Hindlimb muscle (tissue), 1 donor: ENCODE data around the gene ATP2C2. TPM values are rescaled to one million over a fixed set of nuclear protein-coding genes. Genes with fewer than 3 reads are reported as not detected.
"Not testable (repeated sequence)": the region's sequence is repeated elsewhere in the genome, so short reads cannot be mapped to it uniquely, and the experiment has no call there.

Experiments used
- DNase-seq: peaks from one replicate; pipeline ENCODE4 v3.0.0-alpha.2; 2013
- polyA plus RNA-seq: library from polyadenylated mRNA; unstranded; fragments of 120-200 nt; gene quantifications from one replicate; pipeline ENCODE4 v1.2.1, GENCODE V29; 2013; ENCODE audit not compliant: insufficient read length

The ATP2C2 gene, protein sequence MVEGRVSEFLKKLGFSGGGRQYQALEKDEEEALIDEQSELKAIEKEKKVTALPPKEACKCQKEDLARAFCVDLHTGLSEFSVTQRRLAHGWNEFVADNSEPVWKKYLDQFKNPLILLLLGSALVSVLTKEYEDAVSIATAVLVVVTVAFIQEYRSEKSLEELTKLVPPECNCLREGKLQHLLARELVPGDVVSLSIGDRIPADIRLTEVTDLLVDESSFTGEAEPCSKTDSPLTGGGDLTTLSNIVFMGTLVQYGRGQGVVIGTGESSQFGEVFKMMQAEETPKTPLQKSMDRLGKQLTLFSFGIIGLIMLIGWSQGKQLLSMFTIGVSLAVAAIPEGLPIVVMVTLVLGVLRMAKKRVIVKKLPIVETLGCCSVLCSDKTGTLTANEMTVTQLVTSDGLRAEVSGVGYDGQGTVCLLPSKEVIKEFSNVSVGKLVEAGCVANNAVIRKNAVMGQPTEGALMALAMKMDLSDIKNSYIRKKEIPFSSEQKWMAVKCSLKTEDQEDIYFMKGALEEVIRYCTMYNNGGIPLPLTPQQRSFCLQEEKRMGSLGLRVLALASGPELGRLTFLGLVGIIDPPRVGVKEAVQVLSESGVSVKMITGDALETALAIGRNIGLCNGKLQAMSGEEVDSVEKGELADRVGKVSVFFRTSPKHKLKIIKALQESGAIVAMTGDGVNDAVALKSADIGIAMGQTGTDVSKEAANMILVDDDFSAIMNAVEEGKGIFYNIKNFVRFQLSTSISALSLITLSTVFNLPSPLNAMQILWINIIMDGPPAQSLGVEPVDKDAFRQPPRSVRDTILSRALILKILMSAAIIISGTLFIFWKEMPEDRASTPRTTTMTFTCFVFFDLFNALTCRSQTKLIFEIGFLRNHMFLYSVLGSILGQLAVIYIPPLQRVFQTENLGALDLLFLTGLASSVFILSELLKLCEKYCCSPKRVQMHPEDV
- polyA plus RNA-seq = 1.4 TPM

DNA sequence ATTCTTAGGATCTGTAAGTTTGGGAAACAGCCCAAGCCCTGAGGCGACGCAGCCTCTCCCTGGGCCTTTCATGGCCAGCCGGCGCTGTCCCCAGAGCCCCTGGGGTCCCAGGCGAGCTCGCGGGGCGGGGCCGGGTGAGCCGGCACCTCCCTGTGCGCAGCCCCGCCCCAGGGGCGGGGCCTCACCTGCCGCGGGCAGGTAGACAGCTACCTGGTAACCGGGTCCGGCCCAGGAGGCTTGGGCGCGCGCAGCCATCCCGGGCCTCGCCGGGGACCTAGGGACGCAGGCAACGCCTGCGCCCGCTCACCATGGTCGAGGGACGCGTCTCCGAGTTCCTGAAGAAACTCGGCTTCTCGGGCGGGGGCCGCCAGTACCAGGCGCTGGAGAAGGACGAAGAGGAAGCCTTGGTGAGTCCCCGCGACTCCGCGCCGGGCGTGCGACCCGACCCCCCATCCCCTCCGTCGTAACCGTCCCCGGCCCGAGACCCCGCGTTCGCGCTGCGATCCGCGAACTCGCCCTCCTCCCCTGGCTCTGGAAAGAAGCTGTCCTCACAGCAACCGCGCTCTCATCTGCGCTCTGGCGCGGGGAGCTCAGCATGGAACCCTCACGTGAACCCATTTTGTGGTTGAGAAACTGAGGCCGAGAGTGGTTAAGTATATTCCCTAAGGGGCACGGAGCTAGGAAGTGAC is at the start of gene ATP2C2:
Gene ATP2C2, plus strand, starts transcription at position 231 of the 689 bp plus-strand sequence. Its CDS starts 78 bp downstream, at position 309.
- DNase-seq = no peak

DNA sequence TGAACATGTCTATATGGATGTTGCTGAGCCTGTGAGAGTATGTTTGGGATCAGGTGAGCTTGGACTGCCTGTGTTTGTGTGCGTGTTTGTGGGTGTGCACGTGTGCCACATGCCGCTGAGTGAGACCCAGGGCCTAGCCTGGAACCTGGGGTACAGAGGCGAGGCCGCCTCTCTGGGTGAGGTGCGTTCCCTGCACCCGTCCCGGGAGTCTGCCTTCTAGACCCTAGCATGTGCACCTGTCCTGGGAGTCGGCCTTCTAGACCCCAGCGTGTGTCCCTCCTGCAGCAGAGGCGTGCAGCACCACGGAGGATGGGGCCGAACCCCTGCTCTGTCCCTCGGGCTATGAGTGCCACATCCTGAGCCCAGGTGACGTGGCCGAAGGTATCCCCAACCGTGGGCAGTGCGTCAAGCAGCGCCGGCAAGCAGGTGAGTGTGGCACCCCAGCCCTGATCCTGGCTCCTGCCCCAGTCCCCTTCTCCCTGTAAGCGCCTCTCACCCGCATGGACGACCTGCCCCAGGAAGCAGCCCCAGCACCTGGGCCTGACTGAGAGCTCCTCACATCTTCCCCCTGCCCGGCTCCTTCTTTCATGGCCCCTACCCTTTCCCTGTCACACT is 49.1 kb upstream of the ATP2C2 start:
- no peak for DNase-seq

DNA sequence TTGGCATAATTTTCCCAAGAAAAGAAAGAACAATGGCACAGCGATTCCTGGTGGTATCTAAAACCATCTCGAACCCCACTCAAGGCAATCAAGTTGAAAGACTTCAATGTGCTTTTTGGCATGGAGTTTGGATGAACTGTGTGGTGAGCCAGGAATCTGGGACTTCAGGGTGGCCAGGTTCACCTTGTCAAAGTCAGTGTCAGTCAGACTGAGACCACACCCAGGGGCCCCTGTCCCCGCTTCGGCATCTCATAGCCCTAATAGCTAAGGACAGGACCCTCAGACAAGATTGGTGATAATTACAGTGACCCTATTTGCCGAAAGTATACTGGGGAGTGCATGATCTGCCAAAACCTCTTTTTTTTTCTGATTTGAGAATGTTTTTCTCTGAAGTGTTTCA is 47.8 kb upstream of the ATP2C2 start:
- DNase-seq = no peak

DNA sequence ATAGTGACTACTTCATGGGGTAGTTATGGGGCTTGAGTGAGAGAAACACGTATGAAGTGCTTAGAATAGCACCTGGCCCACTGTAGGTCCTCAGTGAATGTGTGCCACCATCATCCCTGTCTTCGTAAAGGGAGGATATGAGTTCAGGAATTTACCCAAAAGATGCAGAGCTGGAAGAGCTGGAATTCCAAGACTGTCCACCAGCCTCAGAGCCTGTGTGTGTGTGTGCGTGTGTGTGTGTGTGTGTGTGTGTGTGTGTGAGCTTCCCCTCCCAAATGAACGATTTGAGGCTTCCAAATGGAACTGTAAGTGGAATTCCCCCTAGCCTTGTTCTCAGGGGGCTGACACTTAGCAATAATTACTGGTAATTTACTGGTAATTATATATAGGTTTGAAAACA is 46.4 kb upstream of the ATP2C2 start:
- no peak for DNase-seq

DNA sequence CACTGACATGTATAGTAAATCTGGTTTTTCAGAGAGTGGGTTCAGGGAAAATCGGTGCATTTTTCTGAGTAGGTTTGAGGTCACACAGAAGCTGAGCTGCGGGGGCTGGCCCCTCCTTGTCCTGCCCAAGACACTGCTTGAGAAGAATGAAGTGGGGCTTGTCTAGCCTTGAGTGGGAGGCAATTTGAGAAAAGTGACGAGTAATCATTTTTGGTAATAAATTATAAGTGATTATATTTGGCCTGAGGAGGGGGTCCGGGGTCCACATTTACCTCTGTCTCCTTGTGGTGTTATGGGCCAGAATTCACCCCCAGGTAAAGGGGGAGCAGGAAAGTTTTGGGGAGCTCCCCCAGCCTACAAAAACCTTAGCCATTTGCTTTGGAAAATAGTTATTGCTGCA is 45.6 kb upstream of the ATP2C2 start:
- no peak for DNase-seq

DNA sequence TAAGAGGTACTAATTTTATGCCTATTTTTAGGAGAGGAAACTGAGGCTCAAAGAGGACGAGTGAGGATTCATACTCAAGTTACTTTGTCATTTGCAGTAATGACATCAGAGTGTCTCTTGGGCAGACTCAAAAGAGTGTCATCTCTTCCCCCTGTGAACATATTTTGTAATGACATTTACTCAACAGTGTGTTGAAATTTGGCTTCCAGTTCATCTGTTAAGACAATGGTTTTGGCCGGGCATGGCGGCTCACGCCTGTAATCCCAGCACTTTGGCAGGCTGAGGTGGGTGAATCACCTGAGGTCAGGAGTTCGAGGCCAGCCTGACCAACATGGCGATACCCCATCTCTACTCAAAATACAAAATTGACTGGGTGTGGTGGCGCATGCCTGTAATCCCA is 44.7 kb upstream of the ATP2C2 start:
- no peak for DNase-seq

DNA sequence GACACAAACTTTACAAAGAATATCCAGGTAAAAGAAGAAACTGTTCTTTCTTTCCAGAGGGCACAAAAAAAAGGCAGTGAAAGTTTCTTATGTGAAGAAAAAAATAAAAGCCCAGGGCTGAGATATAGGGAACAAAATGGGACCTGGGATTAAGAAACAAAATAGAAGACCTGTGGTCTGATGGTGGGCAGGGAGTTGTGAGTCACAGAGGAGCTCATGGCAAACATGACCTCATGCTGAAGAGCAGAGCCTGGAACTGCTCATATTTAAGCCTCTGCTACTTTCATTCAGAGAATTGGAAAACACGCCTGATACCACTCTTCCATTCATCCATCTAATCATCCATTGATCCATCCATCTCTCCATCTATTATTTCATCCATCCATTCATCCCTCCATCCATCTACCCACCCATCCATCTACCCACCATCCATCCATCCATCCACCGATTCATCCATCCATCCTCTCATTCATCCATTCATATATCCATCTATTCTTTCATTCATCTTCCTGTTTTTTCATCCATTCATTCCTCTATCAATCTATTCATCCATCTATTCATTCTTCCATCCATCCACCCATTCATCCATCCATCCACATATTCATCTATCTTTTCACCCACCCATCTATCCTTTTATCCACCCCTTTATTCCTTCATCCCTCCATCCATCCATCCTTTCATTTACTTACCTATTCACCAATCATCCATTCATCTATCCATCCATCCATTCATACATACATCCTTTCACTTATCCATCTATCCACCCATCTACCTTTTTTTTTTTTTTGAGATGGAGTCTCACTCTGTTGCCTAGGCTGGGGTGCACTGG is 43.7 kb upstream of the ATP2C2 start:
- no peak for DNase-seq

DNA sequence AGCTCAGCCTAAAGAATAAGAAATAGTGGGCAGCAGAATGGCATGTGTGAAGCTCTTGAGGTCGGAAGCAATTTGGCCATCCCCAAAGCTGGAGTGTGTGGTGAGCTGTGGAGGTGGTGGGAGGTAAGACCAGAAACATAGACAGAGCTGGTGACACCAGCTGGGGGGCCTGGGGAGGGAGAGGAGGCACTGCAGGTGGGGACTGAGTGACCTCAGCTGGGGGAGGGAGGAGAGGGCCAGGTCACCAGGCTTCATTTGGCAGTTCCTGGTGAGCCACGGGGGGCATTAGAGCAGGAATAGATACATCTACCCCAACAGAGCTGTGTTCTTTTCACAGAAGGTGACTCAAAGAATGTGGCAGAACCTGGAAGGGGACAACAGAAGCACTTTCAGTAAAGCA is 41.8 kb upstream of the ATP2C2 start:
- DNase-seq = no peak

DNA sequence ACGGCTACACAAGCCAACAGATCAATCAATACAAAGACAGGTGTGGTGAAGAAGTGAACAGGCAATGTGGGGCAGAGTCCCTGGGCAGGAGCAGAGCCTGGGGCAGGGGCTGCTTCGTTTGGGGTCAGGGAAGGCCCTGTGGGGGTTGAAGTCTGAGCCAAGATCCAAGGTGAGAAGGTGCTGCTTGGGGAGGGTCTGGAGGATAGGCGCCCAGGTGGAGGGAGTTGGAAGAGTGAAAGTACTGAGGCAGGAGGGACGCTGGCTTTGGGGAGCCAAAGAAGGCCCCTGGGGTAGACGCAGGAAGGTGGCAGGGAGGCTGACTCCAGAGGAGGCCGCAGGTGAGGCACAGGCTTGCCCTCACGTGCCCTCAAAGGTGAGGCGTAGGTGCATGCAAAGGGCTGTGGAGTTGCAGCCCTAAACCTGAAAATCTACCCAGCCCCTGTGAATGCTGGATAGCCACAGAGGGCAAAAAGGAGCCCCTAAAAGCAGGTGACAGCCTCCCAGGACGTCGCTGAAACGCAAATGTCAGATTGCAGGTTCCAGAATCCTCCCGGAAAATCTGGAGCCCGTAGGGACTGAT is 40.3 kb upstream of the ATP2C2 start:
- DNase-seq = no peak

DNA sequence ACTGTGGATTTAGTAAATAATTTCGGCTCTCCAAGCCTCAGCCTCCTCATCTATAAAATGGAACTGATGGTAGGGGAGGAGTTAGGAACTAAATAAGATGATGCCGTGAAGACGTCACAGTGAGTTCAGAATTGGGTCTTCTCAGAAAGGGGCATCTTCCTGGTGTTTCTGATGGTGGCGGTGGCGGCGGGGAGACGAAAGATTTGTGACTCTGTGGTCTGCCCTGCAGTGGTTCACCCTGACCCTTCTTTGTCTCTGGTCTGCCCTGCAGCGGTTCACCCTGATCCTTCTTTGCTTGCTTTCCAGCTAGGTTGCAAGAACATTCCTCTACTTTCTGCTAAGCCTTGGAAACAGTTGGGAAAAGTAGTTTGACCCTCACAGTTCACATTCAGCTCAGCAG is 39.3 kb upstream of the ATP2C2 start:
- DNase-seq = no peak

DNA sequence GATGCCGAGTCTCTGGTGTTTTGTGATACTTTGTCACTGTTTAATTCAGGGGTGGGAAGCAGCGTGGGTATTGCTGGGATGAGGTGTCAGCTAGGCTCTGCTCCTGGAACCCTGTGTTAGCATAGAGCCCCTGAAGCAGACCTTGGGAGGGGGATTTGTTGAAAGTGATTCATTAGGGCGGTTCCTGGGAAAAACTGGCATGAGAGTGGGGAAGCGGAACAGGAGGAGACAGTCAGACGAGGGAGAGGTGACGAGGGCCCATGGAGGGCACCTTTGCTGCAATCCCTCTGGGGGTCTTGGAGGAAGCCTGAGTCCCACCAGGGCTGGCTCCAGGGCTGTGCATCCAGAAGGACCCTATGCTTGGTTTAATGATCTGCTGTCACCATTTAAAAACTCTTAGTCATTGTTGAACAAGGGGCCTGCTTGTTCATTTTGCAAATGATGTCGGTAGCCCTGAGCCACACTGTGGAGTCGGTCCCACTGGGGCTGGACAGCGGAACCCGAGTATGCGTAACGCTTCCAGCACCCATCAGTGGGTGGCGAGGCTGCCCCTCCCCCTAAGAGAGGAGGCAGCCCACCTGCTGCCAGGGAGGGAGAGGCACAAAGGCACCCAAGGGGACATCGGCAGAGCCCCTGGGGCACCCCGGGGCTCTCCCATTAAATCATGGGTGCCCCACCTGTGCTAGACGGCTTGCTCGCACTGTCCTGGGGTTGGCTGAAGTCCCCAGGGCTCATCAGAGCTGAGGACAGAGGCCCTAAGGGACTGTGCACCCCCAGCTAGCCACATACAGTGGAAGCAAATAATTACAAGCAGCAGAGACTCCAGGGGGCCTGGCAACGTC is 38.3 kb upstream of the ATP2C2 start:
- DNase-seq = no peak

DNA sequence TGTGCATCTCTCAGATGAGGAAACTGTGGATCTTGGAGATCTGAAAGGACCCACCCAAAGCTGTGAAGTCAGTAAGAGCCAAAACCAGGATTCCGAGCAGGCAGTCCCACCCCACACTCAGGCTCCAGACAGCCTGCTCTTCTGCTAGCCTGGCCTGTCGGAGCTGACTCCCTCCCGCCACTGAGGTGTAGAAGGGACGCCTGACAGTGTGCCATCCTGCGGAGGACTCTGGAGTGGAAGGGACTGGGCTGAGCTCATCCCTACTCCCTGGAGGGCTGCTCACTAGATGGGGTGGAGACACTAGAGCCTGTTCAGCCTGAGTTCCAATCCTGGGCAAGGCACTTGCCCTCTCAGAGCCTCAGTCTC is 37.7 kb upstream of the ATP2C2 start:
- DNase-seq = no peak

DNA sequence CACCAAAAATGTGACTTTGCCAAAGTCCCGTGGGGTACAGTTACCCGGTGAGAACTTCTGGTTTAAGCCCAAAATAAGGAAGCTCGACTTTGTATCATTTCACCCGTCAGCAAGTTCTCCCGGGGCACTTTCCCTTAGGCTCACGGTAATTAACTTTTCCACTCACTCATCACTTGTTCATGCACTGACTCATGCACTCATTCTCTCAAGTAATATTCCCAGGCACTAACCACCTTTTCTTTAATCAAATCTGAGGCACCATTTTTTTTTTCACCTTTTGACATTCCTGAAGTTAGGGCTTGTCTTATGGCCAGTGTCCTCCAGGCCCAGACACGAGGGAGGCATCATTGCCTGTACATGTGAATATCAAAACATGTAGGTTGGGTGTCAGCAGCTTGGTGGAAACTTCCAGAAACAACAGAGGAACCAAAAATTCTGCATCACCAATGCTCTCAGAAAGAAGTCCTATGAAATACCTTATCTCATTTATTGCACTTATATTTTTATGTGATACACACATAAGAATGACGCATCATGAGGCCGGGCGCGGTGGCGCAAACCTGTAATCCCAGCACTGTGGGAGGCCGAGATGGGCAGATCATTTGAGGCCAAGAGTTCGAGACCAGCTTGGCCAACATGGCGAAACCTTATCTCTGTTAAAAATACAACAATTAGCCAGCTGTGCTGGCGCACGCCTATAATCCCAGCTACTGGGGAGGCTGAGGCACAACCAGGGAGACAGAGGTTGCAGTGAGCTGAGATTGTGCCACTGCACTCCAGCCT is 36.1 kb upstream of the ATP2C2 start:
- DNase-seq = no peak

DNA sequence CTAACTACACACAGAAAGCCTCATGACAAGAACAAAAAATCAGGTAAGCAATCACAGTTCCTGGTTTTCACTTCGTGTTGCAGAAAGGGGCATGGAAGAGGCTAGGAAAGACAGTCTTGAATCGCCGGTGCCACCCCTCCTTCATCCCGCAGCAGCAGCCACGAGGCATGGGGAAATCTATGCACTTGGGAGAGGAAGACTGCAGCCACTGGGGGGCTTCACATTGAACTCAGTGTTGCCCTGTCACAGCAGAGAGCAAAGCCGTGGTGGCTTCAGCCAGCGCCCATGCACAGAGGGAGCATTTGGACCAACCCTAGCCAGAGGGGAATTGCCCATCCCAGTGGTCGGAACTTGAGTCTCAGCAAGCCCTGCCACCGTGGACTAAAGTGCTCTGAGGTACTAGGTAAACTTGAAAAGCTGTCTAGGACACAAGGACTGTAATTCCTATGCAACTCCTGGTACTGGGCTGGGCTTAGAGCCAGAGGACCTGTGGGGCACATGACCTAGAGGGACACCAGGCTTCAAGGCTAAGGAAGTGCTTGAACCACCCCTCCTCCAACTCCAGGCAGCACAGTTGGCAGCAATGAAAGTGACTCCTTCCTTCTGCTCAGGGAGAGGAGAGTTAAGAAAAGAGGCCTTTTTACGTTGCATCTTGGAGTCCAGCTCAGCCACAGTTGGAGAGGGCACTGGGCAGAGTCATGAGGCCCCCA is 35.2 kb upstream of the ATP2C2 start:
- no peak for DNase-seq

DNA sequence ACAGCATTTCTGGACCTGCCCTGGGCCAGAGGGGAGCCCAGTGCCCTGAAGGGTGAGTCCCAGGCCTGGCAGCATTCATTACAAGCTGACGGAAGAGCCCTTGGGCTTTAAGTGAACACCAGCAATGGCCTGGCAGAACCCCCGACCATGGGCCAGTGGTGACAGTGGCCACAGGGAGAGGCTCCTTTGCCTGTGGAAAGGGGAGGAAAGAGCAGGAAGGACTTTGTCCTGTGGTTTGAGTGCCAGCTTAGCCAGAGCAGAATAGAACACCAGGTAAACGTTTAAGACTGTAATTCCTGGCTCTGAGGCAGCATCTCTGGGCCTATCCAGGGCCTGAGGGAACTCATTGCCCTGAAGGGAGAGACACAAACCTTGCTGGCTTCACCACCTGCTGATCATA is 34.3 kb upstream of the ATP2C2 start:
- DNase-seq = no peak

DNA sequence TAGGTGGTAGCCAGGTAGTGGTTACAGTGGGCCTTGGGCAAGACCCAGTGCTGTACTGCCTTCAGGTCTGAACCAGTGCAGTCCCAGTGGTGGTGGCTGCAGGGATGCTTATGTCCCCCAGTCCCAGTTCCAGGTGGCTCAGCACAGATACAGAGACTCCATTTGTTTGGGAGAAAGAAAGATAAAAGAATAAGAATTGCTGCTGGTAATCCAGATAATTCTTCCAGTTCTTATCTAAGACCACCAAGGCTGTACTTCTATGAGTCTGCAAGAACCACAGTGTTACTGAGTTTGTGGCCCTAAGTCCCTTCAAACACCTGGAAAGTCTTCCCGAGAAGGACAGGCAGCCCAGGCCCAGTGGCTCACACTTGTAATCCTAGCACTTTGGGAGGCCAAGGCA is 33.9 kb upstream of the ATP2C2 start:
- DNase-seq = no peak

DNA sequence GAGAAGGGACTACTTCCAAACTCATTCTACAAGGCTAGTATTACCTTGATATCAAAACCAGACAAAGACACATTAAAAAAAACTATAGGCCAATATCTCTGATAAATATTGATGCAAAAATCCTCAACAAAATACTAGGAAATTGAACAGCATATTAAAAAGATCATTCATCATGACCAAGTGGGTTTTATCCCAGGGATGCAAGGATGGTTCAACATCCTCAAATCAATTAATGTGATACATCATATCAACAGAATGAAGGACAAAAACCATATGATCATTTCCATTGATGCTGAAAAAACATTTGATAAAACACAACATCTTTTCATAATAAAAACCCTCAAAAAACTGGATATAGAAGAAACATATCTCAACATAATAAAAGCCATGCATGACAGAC is 31.1 kb upstream of the ATP2C2 start:
- DNase-seq = not testable (repeated sequence)

DNA sequence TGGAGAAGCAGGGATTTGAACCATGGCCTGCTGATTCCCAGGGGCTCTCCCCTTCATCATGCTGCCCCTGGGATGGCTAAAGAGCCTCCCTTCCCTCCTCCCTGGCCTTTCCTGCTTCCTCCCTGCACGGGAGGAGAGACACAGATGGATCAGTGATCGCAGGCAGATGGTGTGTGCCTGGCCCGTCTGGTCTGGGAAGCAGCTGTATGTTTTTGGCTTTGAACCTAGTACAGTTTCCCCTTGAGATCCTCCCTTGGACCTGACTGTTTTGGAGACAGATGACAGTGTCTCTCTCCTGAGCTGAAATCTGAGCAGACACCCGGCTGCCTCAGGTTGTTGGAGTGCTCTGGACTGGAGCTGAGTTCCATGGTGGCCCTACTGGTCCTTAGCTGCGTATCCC is 29.0 kb upstream of the ATP2C2 start:
- peak; percentile 32 for DNase-seq

DNA sequence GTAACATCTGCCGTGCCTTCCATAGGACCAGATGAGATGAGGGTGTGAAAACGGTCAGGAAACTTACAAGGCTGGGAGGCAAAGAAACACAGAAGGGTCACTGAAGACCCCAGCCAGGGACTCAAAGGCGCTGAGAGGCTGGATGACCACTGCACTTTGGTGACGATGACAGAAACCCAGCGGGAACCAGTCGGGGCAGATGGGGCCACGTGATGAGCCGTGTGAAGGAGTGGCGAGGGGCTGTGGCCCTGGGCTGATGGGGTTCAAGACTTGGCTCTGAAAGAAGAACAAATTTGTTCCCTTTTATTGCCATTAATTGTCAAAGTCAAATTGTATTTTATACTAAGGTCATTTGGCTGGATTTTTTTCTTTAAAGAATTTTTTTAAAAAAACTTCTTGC is 28.6 kb upstream of the ATP2C2 start:
- DNase-seq = no peak
